K562 (cell line): ENCODE data around the gene PPIP5K2. TPM values are rescaled to one million over a fixed set of nuclear protein-coding genes. Genes with fewer than 3 reads are reported as not detected.

Source experiments
- CBX1 ChIP-seq: sonication (generic); IDR thresholded peaks from 2 replicates; pipeline ENCODE4 v1.6.1; 2016; ENCODE audit warnings: antibody characterized with exemption, low read depth, mild to moderate bottlenecking
- HMGXB4 ChIP-seq: sonication (generic); formaldehyde crosslinking; IDR thresholded peaks from 2 replicates; pipeline ENCODE4 v1.8.1; 2023; ENCODE audit warnings: mild to moderate bottlenecking, missing genetic modification reagents
- KDM5B ChIP-seq: fragments of 200-600 bp; sonication (generic); IDR thresholded peaks from 2 replicates; pipeline ENCODE4 v1.6.1; 2012; ENCODE audit warnings: low read depth, mild to moderate bottlenecking, moderate library complexity, low read length, control low read depth, inconsistent platforms; ENCODE audit not compliant: insufficient replicate concordance
- PHB2 ChIP-seq: fragments of 450-650 bp; IDR thresholded peaks from 2 replicates; pipeline ENCODE4 v1.6.1; 2017; ENCODE audit warnings: low read depth
- POLR2G ChIP-seq: fragments of 200-400 bp; formaldehyde crosslinking; IDR thresholded peaks from 2 replicates; pipeline ENCODE4 v1.6.1; 2017; ENCODE audit warnings: low read depth, mild to moderate bottlenecking, antibody characterized with exemption, low read length, moderate library complexity
- RBM25 ChIP-seq: fragments of 200-400 bp; formaldehyde crosslinking; IDR thresholded peaks from 2 replicates; pipeline ENCODE4 v1.6.1; 2018; ENCODE audit warnings: low read length, low read depth, moderate library complexity; ENCODE audit not compliant: severe bottlenecking
- SMARCB1 ChIP-seq: IDR thresholded peaks from 2 replicates; pipeline ENCODE4 v1.6.1; 2011; ENCODE audit warnings: improper control_type of control experiment, low read depth; ENCODE audit not compliant: insufficient read length
- ZNF165 ChIP-seq: fragments of 250-450 bp; sonication (Bioruptor Pico); IDR thresholded peaks from 2 replicates; pipeline ENCODE4 v1.4.0; 2020; ENCODE audit warnings: borderline replicate concordance
- ZNF280A ChIP-seq: fragments of 450-650 bp; IDR thresholded peaks from 2 replicates; pipeline ENCODE4 v1.6.1; 2018; ENCODE audit warnings: mild to moderate bottlenecking, low read depth; ENCODE audit not compliant: partially characterized antibody
- ZNF609 ChIP-seq: sonication (generic); formaldehyde crosslinking; IDR thresholded peaks from 2 replicates; pipeline ENCODE4 v1.8.1; 2023; ENCODE audit warnings: missing genetic modification reagents, mild to moderate bottlenecking, borderline replicate concordance
- polyA plus RNA-seq, 8 experiments: library from polyadenylated mRNA; depleted of rRNA in 4 of 8; stranded (reverse) in 5 of 8; unstranded in 3 of 8; fragments of >200 nt; fragmentation: Nextera tagmentation in 2 of 8; fragmentation: Illumina TruSeq in 1 of 8; extraction: Ambion mirVana in 2 of 8; extraction: Trizol in 1 of 8; gene quantifications; 2 replicates each; pipeline versions ENCODE4 v1.2.1 to v1.2.3, GENCODE V29; 2011 to 2014; ENCODE audit warnings: inconsistent platforms in 1 of 8, missing spikeins in 1 of 8
- total RNA-seq, 7 experiments: library from RNA; depleted of rRNA in 6 of 7; stranded (reverse); fragments of >200 nt in 6 of 7; fragmentation: Illumina TruSeq in 2 of 7; extraction: Trizol in 2 of 7; gene quantifications; 2 replicates each; pipeline versions ENCODE4 v1.2.1 to v1.2.3, GENCODE V29; 2011 to 2021; ENCODE audit warnings: low replicate concordance in 1 of 7

PPIP5K2 gene
- total and polyA plus RNA-seq, 9 of the 15 experiments (the other 6 are each of a cell fraction or from before 2014, with no cell fraction given) = 39.4 to 150 (median 99.1) TPM

GRCh38 chr5:103258368-103258956, 138.4 kb downstream of the PPIP5K2 start, which contains the start of gene MACIR (continued):
- TF ChIP-seq ZNF280A (no peak), ZNF609 (CRISPR knock-in tag) (no peak), PHB2 (no peak), RBM25 (no peak), SMARCB1 (no peak), HMGXB4 (CRISPR knock-in tag) (peak; percentile 16; the same call in 1 of the 2 replicates), POLR2G (peak; percentile 77), CBX1 (0 out of 2 replicates have a peak, but pooled peaks have one; percentile 21), ZNF165 (CRISPR knock-in tag) (no peak), KDM5B (peak; percentile 51)
